ENCODE data around the gene PTPRG.

Gene PTPRG

DNA sequence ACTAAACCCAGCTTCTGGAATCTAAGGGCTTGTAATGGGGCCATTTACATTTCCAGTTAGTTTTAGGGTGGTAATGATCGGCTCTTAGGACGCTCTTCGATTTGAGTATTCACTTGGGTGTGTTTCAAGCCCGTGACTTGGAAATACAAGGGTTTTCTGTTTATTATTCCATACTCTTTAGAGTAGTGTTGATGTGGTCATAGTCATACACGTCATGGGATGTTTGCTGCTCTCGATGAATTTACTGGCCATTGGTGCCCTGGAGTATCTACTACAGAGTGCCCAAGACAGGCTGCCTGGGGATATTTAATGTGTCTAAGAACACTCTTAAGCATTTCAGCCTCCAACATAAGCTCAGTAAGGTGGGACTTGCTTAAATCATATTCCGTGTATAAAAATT, 64.1 kb downstream of the PTPRG start:
- no peak for DNase-seq

DNA sequence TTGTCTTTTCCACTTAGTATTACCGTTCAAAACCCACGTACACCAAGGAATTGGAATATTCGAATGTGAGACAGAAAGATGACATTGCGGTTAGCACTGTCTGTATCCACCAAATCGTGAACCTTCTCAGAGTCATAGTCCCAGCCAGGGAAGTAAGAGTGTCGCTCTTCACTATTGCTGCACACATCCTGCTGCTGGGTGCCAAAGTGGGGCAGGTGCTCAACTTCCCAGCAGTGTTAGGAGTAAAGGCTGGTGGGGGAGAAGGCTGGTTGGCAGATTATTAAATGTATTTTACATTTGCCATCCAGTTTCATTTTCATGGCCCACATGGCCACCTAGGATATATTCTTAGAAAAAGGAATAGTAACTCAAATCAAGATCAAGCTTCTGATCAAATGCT, 65.1 kb downstream of the PTPRG start:
- DNase-seq: no peak

DNA sequence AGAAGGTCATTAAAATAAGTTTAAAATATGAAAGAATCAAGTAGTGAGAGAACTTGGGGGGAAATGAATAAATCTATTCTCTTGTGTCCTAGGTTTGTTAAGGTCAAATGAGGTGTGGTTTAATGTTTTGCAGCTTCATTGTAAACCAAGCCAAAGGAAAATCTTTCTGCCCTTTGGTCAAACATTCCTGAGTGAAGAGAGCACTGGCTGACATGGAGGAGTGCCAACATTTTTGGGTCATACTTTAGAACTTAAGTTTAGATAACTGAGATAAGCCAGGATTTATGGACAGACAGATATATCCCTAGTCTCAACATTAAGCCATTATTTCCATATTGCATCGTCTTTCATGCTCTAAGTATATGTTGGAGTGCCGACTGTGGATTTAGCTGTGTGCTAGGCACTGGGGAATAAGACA, 66.4 kb downstream of the PTPRG start:
- peak; percentile 95 for DNase-seq

DNA sequence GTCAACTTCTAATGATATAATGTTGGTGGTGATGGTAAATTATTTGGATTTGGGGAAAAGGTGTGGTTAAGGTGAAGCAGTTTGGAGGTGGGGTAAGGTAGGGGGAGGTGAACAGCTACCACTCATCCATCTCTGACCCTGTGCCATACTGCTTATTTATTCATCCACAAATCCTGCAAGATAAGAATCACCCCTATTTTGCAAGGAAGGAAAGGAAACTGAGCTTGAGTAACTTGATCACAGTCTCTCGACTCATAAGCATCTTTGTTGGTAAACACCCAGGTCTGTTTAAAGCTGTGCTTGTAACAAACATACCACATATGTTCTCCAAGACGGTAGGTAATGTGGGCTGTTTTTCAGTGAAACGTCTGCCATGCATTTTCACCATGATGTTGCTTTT, 67.3 kb downstream of the PTPRG start:
- DNase-seq: no peak

DNA sequence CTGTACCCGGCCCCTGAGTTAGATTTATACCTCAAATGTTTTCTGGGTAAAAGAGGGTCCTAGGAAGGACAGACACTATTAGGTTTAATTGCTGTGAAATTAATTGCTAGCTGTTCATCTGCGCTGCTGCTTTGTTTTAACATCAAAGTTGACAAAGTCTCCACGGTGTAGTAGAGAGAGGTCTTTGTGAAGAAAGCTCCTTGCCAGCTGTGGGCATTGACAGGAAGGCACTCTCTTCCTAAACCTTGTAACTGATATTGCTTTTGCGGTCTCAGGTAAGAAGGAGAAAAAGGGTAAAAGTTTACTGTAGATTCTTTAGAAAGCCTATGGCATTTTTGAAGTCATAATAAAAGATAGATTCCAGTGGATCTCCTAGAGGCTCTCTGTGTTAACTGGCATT, 68.1 kb downstream of the PTPRG start:
- no peak for DNase-seq

DNA sequence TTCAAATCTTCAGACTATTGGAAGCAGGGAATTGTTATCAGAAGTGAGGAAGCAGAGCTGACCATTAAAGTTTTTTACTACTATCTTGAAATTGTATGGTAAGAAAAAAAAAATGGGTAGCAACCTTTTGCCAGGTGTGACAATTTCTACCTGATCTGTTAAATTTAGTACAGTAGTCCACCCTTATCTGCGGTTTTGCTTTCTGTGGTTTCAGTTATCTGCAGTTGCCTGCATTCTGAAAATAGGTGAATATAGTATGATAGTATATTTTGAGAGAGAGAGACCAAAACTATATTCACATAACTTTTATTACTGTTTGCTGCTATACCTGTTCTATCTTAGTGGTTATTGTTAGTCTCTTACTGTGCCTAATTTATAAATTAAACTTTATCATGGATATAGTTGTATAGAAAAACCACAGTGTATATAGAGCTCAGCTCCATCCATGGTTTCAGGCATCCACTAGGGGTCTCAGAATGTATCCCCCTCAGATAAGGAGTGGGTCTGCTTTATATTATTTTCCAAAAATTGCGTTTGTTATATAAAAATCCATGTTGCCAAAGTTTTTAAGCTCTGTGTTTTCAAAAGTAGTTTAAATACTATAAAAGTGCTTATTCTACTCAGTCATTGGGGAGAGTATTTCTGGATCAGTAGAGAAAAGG, 69.9 kb downstream of the PTPRG start:
- DNase-seq: no peak

DNA sequence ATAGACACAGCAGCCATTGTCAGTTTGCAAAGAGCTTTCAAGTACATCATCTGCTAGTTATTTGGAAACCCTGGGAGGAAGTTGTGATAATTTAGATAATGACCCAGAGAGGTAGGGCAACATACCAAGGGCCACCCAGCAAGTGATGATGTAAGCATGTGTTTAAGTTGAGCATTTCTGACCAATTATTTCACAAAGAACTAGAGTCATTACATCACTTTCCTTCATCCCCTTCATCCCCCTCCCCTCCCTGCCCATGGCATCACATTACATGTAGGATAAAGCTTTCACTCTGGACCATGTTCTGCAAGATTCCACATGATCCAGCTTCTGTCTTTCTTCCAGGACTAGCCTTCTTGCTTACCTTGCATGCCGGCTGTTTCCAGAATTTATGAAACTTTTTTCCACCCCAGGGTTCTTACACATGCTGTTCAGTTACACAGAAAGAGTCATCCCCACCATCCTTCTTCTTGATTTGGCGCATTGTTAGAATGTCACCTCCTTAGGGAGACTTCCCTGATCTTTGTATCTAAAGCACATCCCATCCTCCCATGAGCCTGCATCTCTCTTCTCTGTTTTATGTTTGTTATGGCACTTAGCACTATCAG, 71.3 kb downstream of the PTPRG start:
- peak; percentile 71 for DNase-seq

DNA sequence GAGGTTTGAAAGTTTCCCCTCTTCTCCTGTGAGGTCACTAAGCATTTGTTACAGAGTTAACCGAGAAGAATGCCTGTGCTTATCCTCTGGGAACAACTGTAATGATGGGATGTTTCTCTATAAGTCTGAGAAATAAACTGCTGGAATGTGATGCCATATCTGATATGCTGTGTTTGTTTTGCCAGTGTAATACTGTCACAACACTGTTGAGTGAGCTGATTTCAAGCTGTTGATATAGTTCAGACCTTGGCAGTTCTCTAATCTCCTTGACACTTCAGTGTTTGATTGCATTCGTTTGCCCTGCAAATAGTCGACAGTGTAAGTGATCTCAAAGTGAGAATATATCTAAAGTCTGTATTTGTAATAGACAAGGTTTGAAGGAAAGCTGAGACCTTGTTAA, 73.3 kb downstream of the PTPRG start:
- no peak for DNase-seq

DNA sequence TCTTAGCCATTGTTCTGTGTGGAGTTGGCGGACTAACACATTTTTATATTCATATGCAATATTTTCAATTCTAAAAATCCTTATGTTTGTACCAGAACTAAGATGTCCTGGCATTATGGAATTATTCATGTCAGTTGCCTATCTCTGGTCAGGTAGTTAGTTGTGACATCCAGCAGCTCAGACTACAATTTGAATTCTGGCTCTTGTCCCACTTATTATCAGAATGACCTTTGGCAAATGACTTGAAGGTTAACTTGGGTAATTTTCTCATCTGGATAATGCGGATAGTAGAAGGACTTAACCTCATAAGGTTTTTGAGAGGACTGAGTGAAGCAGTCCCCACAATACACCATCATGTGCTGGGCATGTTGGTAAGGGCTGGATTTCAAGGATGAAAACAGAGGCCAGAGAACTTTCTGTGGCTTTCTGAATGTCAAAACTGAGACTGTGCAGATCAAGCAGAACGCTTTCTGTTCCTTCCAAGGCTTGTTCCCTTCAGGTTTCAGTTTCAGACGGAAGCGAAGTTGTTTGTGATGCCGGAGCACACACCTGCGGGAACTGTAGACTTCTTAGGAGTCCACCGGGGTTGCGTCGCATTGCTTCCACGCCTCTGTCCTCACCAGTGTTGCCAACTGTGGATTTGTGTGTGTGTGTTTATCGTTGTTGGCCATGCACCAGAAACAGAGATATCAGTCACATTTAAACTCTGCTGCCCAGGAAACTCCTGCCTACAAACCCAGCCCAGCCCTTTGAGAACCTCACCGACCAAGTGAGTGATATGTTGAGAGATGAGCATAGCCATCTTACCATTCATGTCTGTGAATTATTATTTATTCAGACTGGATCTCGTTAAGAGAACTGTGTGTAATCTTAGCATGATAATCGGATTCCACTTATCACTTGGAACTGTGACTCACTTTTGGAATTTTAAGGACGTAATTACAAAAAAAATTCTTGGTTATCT, 76.0 kb downstream of the PTPRG start:
- peak; percentile 65 for DNase-seq

DNA sequence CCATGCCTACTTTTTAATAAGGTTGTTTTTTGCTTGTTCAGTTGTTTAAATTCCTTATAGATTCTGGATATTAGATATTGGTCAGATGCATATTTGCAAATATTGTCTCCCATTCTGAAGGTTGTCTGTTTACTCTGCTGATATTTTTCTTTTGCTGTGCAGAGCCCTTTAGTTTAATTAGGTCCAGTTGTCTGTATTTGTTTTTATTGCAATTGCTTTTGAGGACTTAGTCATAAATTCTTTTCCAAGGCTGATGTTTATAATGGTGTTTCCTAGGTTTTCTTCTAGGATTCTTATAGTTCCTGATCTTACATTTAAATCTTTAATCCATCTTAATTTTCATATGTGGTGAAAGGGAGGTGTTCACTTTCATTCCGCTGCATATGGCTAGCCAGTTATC, 77.4 kb downstream of the PTPRG start:
- peak; percentile 71 for DNase-seq

DNA sequence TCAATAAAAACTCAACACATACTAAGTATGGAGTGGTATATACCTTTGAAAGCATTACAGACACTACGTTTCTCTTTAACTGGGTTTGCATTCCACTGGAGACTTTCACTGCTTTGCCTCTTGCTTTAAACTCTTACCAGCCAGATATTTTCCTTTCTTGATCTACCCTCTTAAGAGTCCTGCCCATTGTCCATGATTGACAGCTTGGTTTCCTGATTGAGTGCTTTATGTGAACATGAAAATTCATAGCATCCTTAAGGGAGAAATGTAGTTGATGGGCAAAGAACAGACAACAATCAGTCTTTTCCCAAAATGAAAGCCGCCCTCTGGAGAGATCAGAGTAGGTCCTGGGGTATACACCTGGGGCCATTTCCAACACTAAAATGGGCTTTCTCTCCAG, 78.6 kb downstream of the PTPRG start:
- DNase-seq: no peak

DNA sequence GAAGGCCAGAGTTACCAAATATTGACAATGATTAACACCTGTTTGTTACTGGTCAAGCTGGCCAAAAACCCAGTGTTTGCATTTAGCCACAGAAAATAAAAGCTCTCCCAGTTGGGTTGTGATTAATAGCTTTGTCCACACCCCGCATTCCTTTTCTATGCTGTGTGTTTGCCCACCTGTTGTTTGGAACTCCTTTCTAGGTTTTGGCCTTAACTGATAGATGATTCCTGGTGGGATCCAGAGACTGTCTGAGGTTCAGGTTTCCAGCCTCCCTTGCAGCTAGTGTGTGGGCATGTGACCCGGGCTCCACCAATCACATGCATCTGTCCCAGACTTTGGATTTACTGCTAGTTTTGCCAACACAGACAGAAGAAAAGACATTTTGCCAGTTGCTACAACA, 83.8 kb downstream of the PTPRG start:
- no peak for DNase-seq

DNA sequence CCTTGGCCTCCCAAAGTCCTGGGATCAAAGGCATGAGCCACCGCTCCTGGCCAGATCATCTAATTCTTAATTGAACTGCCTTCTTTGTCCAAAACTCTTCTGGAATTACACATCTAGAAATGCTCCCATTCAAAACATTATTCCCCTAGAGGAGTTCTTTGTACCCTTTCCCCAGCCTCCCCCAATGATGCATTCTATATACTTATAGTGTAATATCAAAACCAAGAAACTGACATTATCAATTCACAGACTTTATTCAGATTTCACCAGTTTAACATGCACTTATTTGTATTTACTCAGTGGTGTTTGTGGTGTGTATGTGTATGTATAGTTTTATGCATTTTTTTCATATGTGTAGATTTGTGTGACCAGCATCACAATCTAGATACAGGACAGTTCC, 85.0 kb downstream of the PTPRG start:
- DNase-seq: no peak

DNA sequence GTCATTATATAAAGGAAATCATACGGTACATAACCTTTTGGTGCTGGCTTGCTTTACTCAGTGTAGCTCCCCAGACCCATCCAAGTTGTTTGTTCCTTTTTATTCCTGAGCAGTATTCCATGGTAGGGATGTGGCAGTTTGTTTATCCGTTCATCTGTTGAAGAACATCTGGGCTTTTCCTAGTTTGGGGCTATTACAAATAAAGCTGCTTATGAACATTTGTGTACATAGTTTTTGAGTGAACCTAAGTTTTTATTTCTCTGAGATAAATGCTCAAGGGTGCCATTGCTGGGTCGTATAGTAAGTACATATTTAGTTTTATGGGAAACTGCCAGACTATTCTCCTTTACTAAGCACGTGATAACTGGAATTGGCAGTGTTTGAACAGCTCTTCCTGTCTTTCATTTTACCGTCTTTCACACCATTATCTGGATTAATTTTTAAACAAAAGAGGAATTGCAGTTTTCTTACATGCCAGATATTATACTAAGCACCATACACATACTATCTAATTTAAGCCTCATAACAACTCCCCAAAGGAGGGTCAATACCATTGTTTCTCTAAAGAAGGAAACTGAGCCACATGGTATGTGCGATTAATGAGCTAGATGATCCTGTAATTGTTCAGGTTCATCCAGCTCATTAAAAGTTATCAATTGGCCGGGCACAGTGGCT, 85.6 kb downstream of the PTPRG start:
- DNase-seq: no peak

DNA sequence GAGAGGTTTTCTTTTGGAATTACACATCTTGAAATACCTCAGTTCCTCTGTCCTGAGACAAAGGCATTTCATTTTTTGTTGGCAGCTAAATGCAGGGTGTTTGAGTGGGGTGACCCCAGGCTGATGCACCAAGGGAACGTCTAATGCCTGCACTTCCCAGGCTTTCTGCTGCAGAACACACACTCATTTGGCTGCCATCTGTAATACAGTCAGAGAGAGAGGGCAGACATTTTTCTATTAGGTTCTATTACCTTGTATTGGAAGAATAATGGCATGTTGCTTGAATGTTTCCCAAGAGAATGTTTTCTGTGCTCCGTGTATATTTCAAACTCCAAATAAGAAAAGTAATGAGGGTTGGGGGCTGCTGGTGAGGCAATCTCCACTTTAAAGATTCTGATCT, 87.1 kb downstream of the PTPRG start:
- no peak for DNase-seq

DNA sequence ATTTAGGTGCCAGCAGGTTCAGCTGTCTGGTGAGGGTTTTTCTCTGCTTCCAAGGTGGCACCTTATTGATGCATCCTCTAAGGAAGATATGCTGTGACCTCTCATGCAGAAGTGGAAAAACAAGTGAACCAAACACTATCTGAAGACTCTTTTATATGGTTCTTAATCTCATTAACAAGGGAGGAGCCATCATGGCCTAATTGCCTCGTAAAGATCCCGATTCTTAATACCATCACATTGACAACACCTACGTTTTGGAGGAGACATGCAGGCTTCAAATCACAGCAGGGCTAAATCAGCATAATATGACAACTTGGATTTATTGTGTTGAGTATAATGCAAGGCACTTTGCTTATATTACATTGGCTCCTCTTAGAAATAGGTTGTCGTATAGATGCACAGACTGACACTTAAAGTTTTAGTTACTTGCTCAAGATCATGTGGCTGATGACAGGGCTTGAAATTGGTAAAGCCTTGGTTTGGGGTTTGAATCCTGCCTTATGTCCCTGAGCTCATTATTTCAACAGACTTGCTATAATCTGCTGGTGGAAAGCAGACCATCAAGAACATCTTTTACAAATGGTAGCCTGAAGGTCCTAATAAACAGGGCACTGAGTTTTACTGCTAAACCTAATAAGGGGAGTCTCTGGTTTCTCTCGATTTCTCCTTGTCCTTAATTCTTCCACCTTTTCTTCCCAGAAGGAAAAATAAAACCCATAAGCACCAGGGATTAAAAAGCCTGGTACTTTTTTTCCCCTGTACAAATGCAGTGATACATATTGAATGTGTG, 88.2 kb downstream of the PTPRG start:
- DNase-seq: no peak

DNA sequence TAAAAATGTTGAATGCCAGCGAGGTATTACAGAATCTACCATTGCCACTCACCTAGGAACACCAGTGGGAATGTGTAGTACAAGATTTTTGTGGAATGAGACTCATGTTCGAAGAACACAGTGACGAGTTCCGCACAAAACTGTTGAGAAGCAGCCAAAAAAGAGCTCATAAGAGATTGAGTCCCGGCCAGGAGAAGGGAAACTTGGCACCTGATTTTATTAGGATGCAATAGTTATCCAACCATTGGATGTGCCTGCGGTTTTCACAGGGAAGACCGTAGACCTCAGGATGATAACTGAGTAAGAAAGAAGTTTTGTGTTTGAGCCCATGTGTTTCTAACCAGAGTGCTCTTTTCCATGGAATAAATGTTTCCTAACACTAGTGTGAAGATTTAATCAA, 88.9 kb downstream of the PTPRG start:
- DNase-seq: peak; percentile 94

DNA sequence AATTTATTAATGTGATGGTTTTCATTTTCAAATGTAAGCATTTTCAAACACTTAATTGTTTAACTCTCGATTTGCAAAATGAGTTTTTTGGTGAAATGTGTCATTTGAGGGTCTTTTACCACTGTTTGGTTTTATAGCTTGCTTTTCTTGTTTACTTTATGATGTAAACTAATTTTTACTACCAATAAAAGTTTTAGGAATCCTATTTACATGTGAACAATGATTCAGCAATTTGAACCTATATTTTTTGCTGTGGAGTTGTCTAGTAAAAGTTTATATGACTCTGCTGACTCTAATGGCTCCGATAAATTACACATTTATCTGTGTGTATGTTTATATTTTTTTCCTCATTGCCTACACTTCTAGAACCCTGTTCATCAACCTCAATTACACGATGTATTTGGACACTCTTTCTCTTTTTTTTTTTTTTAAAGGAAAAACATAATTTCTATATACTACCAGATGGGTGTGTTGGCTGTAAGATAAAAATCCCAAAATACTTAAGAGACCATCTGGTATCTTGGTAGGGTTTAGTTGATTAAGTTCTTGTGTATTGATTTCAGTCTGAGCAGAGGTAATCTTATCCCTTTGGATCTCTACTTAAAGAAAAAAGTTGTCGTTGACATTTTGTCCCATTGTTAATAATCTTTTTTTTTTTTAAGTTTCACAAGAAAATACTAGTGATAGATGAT, 89.5 kb downstream of the PTPRG start:
- no peak for DNase-seq

DNA sequence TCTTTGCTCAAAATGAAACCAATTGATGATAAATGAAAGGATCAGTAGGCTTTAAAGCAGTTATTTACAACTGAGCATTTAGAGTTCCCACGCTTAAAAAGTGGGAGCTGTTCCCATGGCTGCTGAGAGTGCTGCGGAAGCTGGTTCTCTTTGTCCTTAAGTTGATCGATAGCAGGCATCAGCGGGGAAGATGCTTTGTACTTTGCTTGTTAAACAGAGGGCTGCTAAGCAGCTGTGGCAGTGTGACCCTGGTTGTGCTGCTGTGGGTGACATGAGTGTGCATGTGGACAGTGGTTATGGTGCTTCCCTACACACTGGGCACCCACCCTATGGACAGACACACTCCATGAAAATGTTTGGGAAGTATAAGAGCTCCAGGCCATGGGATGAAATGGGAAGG, 96.3 kb downstream of the PTPRG start:
- DNase-seq: no peak

DNA sequence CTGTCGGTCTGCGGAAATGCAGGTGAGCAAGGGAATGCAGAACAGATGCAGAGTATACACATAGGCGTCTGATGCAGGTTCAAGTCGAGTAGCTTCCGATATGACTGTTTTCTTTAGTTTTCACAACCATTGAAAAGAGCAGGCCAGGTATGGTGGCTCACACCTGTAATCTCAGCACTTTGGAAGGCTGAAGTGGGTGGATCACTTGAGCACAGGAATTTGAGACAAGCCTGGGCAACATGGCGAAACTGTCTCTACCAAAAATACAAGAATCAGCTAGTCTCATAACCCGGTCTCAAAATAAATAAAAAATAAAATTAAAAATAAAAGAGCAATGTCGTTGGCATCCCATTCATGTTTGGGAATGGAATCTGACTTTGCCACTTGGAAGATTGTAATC, 101.5 kb downstream of the PTPRG start:
- no peak for DNase-seq

DNA sequence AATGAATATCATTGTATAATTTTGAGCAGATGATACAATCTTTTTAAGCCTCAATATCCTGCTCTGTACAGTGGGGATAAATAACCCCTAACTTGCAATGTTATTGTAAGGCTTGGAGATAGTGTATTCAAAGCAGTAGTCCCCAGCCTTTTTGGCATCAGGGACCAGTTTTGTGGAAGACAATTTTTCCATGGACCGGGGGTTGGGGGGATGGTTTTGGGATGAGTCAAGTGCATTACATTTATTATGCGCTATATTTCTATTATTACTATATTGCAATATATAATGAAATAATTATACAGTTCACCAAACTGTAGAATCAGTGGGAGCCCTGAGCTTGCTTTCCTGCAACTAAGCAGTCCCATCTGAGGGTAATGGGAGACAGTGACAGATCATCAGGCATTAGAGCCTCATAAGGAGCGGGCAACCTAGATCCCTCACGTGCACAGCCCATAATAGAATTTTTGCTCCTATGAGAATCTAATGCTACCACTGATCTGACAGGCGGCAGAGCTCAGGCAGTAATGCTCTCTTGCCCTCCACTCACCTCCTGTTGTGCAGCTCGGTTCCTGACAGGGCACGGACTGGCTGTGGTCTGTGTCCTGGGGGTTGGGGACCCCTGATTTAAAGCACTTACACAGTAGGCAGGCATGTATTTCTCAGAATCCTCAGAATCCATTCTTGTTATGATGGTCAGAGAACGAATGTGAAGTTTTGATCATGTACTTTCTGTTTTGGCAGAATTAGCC, 102.2 kb downstream of the PTPRG start:
- peak; percentile 49 for DNase-seq
